ENCODE measurements around the gene ALDH3B1. TPM values are rescaled to one million over a fixed set of nuclear protein-coding genes. Genes with fewer than 3 reads are reported as not detected.
A peak's percentile ranks its signal among the peaks of the same experiment; 100 is the strongest.

The ALDH3B1 gene
- total and polyA plus RNA-seq, 9 of the 15 experiments (the other 6 are each of a cell fraction or from before 2014, with no cell fraction given): 0.01 to 0.35 (median 0.07) TPM; not detected in 2

DNA sequence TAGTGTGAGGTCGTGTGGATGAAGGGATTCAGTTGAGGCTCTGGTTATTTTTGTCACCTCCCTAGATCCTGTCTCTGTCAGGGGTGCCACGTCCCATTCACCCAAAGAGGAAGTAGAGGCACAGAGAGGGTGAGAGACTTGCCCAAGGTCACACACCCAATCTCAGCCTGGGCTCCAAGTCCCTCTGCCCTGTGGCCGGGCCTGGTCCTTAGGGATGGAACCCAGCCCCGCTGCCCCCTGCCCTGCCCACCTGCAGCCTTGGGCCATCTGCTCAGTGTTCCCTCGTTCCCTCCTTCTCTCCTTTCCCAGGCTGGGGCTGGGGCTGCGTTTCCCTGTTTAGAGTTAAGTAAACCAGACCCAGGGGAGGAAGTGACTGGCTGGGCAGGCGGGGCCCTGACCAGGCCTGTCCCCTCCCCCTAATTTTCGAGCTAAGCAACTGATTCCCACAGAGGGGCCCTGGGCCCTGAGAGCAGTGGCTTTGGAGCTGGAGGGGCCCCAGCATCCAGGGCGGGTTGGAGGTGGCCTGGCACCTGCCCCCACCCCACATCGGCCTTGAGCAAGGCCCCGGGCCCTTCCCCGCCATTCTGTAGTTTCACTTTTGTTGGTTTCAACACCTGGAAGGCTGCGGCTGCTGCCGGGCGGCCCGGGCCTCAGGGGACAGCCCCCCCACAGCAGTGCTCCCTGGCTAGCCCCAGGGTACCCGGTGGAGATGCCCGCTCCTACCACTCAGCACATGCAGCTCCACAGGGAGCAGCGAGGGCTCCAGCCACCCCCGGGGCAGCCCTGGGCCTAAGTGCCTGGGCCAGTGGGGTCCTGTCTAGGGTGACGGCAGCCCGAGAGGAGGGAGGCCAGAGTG, 30.2 kb downstream of the ALDH3B1 start (continued):
- TF ChIP-seq, protein P1, sequence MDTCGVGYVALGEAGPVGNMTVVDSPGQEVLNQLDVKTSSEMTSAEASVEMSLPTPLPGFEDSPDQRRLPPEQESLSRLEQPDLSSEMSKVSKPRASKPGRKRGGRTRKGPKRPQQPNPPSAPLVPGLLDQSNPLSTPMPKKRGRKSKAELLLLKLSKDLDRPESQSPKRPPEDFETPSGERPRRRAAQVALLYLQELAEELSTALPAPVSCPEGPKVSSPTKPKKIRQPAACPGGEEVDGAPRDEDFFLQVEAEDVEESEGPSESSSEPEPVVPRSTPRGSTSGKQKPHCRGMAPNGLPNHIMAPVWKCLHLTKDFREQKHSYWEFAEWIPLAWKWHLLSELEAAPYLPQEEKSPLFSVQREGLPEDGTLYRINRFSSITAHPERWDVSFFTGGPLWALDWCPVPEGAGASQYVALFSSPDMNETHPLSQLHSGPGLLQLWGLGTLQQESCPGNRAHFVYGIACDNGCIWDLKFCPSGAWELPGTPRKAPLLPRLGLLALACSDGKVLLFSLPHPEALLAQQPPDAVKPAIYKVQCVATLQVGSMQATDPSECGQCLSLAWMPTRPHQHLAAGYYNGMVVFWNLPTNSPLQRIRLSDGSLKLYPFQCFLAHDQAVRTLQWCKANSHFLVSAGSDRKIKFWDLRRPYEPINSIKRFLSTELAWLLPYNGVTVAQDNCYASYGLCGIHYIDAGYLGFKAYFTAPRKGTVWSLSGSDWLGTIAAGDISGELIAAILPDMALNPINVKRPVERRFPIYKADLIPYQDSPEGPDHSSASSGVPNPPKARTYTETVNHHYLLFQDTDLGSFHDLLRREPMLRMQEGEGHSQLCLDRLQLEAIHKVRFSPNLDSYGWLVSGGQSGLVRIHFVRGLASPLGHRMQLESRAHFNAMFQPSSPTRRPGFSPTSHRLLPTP (IDR thresholded peaks at IDR 0.05; ENCODE audit: borderline replicate concordance, extremely low read depth, insufficient read length): no peak
- no peak for TF ChIP-seq MTF1 (CRISPR knock-in tag; IDR thresholded peaks at IDR 0.05; ENCODE audit: borderline replicate concordance)
- no peak for TF ChIP-seq ATF1 (CRISPR knock-in tag; IDR thresholded peaks at IDR 0.05)
- TF ChIP-seq ATF1 (tag; IDR thresholded peaks at IDR 0.05): no peak
- 0 out of 2 replicates have a peak, but pooled peaks have one; percentile 41 for TF ChIP-seq MYC (IDR thresholded peaks at IDR 0.05; ENCODE audit: low read depth, low read length)
- TF ChIP-seq MYC (CRISPR knock-in tag; IDR thresholded peaks at IDR 0.05; ENCODE audit: borderline replicate concordance, low read depth): no peak
- TF ChIP-seq, protein P2, sequence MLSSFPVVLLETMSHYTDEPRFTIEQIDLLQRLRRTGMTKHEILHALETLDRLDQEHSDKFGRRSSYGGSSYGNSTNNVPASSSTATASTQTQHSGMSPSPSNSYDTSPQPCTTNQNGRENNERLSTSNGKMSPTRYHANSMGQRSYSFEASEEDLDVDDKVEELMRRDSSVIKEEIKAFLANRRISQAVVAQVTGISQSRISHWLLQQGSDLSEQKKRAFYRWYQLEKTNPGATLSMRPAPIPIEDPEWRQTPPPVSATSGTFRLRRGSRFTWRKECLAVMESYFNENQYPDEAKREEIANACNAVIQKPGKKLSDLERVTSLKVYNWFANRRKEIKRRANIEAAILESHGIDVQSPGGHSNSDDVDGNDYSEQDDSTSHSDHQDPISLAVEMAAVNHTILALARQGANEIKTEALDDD (IDR thresholded peaks at IDR 0.05): peak; percentile 57
- TF ChIP-seq CBFA2T3 (IDR thresholded peaks at IDR 0.05): no peak
- no peak for TF ChIP-seq ZNF764 (CRISPR knock-in tag; IDR thresholded peaks at IDR 0.05; ENCODE audit: low read depth)
- no peak for TF ChIP-seq SIN3B (IDR thresholded peaks at IDR 0.05; ENCODE audit: low read depth)
- no peak for TF ChIP-seq GATA2 (CRISPR knock-in tag; IDR thresholded peaks at IDR 0.05)
- TF ChIP-seq, protein P3, sequence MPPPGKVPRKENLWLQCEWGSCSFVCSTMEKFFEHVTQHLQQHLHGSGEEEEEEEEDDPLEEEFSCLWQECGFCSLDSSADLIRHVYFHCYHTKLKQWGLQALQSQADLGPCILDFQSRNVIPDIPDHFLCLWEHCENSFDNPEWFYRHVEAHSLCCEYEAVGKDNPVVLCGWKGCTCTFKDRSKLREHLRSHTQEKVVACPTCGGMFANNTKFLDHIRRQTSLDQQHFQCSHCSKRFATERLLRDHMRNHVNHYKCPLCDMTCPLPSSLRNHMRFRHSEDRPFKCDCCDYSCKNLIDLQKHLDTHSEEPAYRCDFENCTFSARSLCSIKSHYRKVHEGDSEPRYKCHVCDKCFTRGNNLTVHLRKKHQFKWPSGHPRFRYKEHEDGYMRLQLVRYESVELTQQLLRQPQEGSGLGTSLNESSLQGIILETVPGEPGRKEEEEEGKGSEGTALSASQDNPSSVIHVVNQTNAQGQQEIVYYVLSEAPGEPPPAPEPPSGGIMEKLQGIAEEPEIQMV (tag; conservative IDR thresholded peaks at IDR 0.05; ENCODE audit: low read depth): no peak
- no peak for TF ChIP-seq ARHGAP35 (IDR thresholded peaks at IDR 0.05; ENCODE audit: partially characterized antibody)
- no peak for TF ChIP-seq ZNF77 (CRISPR knock-in tag; IDR thresholded peaks at IDR 0.05)
- TF ChIP-seq, protein P4, sequence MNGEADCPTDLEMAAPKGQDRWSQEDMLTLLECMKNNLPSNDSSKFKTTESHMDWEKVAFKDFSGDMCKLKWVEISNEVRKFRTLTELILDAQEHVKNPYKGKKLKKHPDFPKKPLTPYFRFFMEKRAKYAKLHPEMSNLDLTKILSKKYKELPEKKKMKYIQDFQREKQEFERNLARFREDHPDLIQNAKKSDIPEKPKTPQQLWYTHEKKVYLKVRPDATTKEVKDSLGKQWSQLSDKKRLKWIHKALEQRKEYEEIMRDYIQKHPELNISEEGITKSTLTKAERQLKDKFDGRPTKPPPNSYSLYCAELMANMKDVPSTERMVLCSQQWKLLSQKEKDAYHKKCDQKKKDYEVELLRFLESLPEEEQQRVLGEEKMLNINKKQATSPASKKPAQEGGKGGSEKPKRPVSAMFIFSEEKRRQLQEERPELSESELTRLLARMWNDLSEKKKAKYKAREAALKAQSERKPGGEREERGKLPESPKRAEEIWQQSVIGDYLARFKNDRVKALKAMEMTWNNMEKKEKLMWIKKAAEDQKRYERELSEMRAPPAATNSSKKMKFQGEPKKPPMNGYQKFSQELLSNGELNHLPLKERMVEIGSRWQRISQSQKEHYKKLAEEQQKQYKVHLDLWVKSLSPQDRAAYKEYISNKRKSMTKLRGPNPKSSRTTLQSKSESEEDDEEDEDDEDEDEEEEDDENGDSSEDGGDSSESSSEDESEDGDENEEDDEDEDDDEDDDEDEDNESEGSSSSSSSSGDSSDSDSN (IDR thresholded peaks at IDR 0.05; ENCODE audit: borderline replicate concordance in 1 of 2, low read depth in 2 of 2, low read length in 2 of 2): peak in 1 of 2 experiments; percentile 56; a peak in 1 of 4 replicates
- TF ChIP-seq RBFOX2 (IDR thresholded peaks at IDR 0.05; ENCODE audit: low read depth, low read length): peak; percentile 70
- no peak for TF ChIP-seq MEF2A (IDR thresholded peaks at IDR 0.05; ENCODE audit: control insufficient read depth, low read depth, low read length)

Data from K562 (cell line).